ENCODE measurements around the gene MAP3K7.

DNA sequence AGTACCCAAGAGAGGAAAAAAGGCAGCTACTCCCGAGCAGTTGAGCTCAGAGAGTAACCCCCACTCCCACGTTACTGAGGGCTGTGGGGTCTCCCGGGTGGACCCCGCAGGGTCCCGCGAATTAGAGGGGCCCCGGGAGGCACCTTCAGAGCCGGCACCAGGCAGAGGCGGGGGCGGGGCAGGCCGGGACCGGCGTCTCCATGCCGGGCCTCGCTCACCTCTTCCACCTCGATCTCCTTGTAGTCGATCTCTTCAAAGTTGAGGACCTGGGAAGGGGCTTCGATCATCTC, 381 bp downstream of the MAP3K7 start:
- TF ChIP-seq EGR1 (IDR thresholded peaks at IDR 0.05; ENCODE audit: borderline replicate concordance, low read depth, low read length) (no peak; the same call in 1 of the 2 replicates), KDM1A (IDR thresholded peaks at IDR 0.05; ENCODE audit: borderline replicate concordance, low read length) (no peak), SP1 (IDR thresholded peaks at IDR 0.05; ENCODE audit: low read depth, low read length) (no peak), YY1 (IDR thresholded peaks at IDR 0.05; ENCODE audit: low read depth, low read length) (no peak), RAD21 (IDR thresholded peaks at IDR 0.05 in 1 of 2, conservative IDR thresholded peaks at IDR 0.05 in 1 of 2; ENCODE audit: low read depth in 2 of 2, low read length in 2 of 2) (no peak), HDAC6 (IDR thresholded peaks at IDR 0.05; ENCODE audit: low read depth, low read length) (no peak), POLR2A (IDR thresholded peaks at IDR 0.05; ENCODE audit: control extremely low read depth in 1 of 2, low read depth in 2 of 2, low read length in 2 of 2) (no peak), CEBPB (IDR thresholded peaks at IDR 0.05; ENCODE audit: low read depth, low read length) (no peak)
- TF ChIP-seq, protein P1, sequence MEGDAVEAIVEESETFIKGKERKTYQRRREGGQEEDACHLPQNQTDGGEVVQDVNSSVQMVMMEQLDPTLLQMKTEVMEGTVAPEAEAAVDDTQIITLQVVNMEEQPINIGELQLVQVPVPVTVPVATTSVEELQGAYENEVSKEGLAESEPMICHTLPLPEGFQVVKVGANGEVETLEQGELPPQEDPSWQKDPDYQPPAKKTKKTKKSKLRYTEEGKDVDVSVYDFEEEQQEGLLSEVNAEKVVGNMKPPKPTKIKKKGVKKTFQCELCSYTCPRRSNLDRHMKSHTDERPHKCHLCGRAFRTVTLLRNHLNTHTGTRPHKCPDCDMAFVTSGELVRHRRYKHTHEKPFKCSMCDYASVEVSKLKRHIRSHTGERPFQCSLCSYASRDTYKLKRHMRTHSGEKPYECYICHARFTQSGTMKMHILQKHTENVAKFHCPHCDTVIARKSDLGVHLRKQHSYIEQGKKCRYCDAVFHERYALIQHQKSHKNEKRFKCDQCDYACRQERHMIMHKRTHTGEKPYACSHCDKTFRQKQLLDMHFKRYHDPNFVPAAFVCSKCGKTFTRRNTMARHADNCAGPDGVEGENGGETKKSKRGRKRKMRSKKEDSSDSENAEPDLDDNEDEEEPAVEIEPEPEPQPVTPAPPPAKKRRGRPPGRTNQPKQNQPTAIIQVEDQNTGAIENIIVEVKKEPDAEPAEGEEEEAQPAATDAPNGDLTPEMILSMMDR (IDR thresholded peaks at IDR 0.05; ENCODE audit: control extremely low read depth in 1 of 3, insufficient read depth in 1 of 3, low read depth in 1 of 3, low read length in 3 of 3), result no peak

All from H1 (cell line).